Testis (tissue), 2 donors: ENCODE measurements around the gene AUTS2.

Source experiments
- CTCF ChIP-seq, 3 experiments: fragments of 450-650 bp in 2 of 3; fragments of 200-600 bp in 1 of 3; sonication (generic) in 1 of 3; IDR thresholded peaks; one replicate each; pipeline ENCODE4 v1.5.1; 2016 to 2019; ENCODE audit warnings: antibody characterized with exemption in 3 of 3, mild to moderate bottlenecking in 2 of 3, moderate library complexity in 1 of 3
- POLR2A ChIP-seq: fragments of 450-650 bp; IDR thresholded peaks from one replicate; pipeline ENCODE4 v1.6.1; 2017; ENCODE audit warnings: antibody characterized with exemption, mild to moderate bottlenecking, moderate library complexity

- no peak for TF ChIP-seq CTCF (IDR thresholded peaks at IDR 0.05)
- no peak for TF ChIP-seq POLR2A
Observed at GRCh38 chr7:69786730-69787395, 188.6 kb downstream of the AUTS2 start.
